ENCODE data around the gene TLR8.

Gene TLR8

GRCh38 chrX:12970691-12971202 lies 64.3 kb downstream of the TLR8 start:
- DNase-seq = peak; percentile 65

GRCh38 chrX:12971282-12972003 lies 65.0 kb downstream of the TLR8 start:
- no peak for DNase-seq

- no peak for DNase-seq
Measured at GRCh38 chrX:12972243-12972642, 65.8 kb downstream of the TLR8 start.

Data from fibroblast of upper back skin (primary cell).